Caki2 (cell line): ENCODE results near the gene CFAP119. TPM values are rescaled to one million over a fixed set of nuclear protein-coding genes. Genes with fewer than 3 reads are reported as not detected.

ENCODE experiments used
- DNase-seq: peaks from one replicate; pipeline ENCODE4 v3.0.0-alpha.2; 2015; ENCODE audit warnings: low read depth
- in situ Hi-C: cut with HindIII; loops from 2 replicates; pipeline ENCODE4 v1.10.0; 2016; ENCODE audit warnings: low sequenced_read_pairs, low pct_unique_long_range_greater_than_20kb, mixed read lengths
- total RNA-seq: library from RNA; depleted of rRNA; stranded (reverse); fragments of >200 nt; shearing (Covaris generic); gene quantifications from 2 replicates; pipeline ENCODE4 v1.2.3, GENCODE V29; 2014; ENCODE audit warnings: low replicate concordance

CFAP119 gene
- total RNA-seq, 1 experiment from 2014 or later, result 12.3 TPM

- in situ Hi-C loops, result loop anchor here (25.0 kb wide), 1 partner anchor 187 kb away; the partner anchor contains the start of gene ORAI3
- no peak for DNase-seq
Measured at GRCh38 chr16:30750201-30750600, 11.7 kb downstream of the CFAP119 start.

GRCh38 chr16:30748634-30749445 is 13.0 kb downstream of the CFAP119 start:
- in situ Hi-C loops, result no loop called here
- DNase-seq, result peak; percentile 33

GRCh38 chr16:30747799-30748633 is 13.8 kb downstream of the CFAP119 start, which contains the start of gene PHKG2:
PHKG2 (plus strand) TSS chr16:30748425; CDS start chr16:30748821, 396 bp downstream.
- peak; percentile 99 for DNase-seq
- in situ Hi-C loops, result no loop called here

GRCh38 chr16:30747331-30747730 is 14.5 kb downstream of the CFAP119 start:
- in situ Hi-C loops, result no loop called here
- DNase-seq, result no peak

- in situ Hi-C loops, result no loop called here
- DNase-seq, result no peak
Measured at GRCh38 chr16:30746638-30747175, 15.2 kb downstream of the CFAP119 start.

- in situ Hi-C loops, result no loop called here
- DNase-seq, result no peak
Measured at GRCh38 chr16:30745082-30745481, 16.8 kb downstream of the CFAP119 start.

- in situ Hi-C loops, result no loop called here
- no peak for DNase-seq
Measured at GRCh38 chr16:30744183-30744582, 17.7 kb downstream of the CFAP119 start.

- no peak for DNase-seq
- in situ Hi-C loops, result no loop called here
Measured at GRCh38 chr16:30743716-30744115, 18.1 kb downstream of the CFAP119 start.

- in situ Hi-C loops, result no loop called here
- DNase-seq, result peak; percentile 95
Measured at GRCh38 chr16:30741461-30741914, 20.4 kb downstream of the CFAP119 start.

GRCh38 chr16:30740364-30741251 is 21.3 kb downstream of the CFAP119 start:
- DNase-seq, result peak; percentile 93
- in situ Hi-C loops, result no loop called here

GRCh38 chr16:30738984-30739951 is 22.6 kb downstream of the CFAP119 start:
- no peak for DNase-seq
- in situ Hi-C loops, result no loop called here

- in situ Hi-C loops, result no loop called here
Measured at GRCh38 chr16:30737794-30738648, 23.8 kb downstream of the CFAP119 start.

GRCh38 chr16:30736995-30737793 is 24.7 kb downstream of the CFAP119 start:
- in situ Hi-C loops, result no loop called here
- DNase-seq, result no peak

More at GRCh38 chr16:30737794-30738648, 23.8 kb downstream of the CFAP119 start:
- no peak for DNase-seq

GRCh38 chr16:30731411-30731810 is 30.5 kb downstream of the CFAP119 start:
- no peak for DNase-seq
- in situ Hi-C loops, result no loop called here
